Stimulated activated CD8-positive, alpha-beta memory T cell treated with anti-CD3 and anti-CD28 coated beads, Interleukin-7, amount 100 ng/mL, for 24 hours (primary cell): ENCODE results near the gene SFSWAP.
"Not testable (repeated sequence)": the region's sequence is repeated elsewhere in the genome, so short reads cannot be mapped to it uniquely, and the experiment has no call there.

Source experiments
- DNase-seq: peaks from one replicate; pipeline ENCODE4 v3.0.0-alpha.2; 2020; ENCODE audit warnings: low read depth

Gene SFSWAP

DNA sequence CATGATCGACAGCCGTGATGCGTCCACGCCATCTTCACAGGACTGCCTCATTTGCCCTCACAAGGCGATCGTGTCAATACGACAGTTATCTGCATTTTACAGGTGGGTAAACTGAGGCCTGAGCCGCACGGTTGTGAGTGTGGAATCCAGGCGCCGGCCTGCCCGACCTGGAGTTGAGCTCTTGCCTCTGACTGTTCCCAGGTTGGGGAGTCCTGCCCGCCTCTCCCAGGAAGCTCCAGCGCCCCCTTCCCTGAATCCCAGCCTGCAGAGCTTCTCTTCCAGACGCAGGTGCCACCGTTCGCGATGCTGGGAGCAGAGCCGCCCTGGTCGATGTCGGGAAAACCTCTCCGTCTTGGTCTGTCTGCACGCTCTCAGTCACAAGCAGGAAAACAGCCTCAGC is 31.1 kb upstream of the SFSWAP start:
- not testable (repeated sequence) for DNase-seq

DNA sequence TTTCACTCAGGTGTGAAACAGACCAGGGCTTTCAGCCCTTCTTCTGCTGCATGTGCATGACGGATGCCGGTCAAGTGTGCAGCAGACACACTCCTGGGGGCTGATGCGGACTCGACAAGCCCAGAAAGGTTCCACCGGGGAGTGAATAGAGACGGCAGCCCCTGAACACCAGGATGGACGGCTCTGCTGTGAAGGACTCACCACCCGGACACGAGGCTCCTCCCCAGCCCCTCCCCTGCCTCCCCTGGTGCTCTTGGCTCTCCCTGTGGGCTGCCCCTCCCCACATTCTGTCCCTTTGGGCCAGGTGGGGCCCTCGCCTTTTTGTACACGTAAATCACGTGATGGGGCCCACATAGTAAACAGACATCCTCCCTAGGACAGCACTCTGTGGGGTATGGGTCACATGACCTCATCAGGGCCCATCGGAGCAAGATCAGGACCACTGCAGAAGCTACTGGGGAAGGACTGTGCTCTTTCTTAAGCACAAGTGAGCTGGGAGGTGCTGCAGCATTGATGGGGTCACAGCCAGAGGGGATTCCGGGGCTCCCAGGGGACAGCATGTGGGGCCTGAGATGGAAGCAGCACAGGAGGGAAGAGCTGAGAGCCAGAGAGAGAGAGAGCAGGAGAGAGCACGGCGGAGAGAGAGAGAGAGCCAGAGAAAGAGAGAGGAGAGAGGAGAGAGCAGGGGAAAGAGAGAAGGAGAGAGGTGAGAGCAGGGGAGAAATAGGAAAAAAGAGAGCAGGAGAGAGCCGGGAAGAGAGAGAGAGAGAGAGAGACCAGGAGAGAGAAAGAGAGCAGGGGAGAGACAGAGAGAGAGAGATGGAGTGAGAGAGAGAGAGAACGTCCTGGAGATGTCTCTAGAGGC is 30.3 kb upstream of the SFSWAP start:
- not testable (repeated sequence) for DNase-seq

DNA sequence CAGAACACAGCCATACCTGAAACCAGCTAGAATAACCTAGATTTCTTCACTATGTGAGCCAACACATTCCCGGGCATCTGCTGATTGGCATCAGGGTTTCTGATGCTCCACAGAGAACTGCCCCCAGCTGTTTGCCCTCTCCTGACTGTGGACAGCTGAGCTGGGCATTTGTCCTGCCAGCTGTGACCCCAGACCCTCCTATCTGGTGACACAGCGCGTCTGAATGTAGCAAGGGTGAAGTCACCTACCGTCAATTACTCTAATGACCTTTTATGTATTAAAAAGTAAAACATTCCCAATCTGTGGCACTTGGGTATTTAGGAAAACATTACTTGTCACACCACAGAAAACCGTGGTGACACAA is 29.7 kb upstream of the SFSWAP start:
- no peak for DNase-seq

DNA sequence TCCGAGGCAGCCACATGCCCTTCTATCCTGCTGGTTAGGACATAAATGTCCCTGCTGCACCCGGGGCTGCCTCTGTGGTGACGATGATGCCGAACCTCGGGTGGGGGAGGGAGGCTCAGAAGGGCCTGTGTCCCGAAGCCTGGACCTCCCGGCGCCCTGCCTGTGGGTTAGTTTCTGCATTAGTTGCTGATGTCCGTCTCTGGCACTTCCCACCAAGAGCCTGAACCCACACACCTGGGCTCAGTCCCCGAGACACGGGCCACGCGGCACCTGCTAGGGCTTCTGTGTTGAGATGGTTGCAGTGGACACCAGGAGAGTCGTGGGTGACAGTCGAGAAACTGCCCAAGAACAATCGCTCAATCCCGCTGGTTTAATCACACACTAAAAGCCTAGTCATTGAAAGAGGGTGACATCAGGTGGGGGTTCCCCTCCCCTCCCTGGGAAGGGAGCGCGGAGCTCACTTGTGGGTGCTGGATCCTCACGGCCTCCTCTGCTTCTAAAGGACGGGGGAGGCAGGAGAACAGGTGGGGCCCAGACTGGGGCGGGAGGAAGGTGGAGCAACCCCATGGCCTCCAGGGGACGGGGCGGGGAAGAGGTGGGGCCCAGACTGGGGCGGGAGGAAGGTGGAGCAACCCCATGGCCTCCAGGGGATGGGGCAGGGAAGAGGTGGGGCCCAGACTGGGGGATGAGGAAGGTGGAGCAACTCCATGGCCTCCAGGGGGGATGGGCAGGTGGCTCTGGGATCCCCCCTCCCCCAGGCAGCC is 29.0 kb upstream of the SFSWAP start:
- DNase-seq: not testable (repeated sequence)

DNA sequence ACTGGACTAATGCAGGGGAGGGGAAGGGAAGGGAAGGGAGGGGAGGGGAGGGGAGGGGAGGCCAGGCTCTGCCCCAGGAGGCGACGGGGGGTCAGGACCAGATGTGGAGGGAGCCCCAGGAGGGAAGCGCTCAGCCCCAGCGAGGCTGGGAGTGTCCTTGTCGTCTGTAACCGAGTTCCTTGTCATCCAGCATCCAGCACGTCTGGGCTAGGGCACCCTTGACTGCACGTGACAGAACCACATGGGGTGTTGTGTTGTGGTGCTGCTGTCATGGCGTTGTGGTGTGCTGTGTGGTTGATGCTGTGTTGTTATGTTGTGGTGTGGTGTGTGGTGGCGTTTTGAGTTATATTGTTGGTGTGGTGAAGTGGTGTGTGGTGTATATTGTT is 28.4 kb upstream of the SFSWAP start:
- DNase-seq: no peak

DNA sequence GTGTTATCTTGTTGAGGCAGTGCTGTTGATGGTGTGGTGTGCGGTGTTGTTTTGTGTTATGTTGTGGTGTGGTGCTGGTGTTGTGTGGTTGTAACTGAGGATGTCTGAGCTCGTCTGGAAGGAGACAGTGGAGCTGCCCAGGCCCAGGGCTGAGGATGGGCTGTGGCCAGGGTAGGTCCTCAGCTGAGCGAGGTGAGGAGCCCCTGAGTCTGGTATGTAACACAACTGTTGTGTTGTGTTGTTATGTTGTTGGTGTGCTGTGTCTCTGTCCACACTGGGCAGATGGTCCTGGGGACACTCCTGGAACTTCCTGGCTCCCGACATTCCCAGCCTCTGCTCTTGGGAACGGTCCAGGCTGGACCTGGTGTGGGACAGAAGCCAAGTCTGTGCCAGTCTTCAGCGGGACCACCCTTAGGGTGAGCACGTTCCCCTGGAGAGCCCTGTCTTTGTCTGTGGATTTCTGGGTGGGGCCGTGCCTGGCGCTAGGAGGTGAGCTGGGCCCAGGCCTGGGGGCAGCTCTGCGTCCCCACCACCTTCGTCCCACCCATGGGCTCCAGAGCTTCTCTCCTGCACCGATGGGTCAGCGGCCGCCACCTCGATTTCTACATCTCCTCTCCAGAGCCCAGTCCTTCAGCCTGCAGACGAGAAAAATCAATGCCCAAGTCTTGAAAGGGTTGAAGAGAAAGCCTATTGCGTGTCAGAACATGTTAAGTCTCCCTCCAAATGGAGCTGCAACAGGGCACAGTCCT is 27.4 kb upstream of the SFSWAP start:
- DNase-seq: no peak

DNA sequence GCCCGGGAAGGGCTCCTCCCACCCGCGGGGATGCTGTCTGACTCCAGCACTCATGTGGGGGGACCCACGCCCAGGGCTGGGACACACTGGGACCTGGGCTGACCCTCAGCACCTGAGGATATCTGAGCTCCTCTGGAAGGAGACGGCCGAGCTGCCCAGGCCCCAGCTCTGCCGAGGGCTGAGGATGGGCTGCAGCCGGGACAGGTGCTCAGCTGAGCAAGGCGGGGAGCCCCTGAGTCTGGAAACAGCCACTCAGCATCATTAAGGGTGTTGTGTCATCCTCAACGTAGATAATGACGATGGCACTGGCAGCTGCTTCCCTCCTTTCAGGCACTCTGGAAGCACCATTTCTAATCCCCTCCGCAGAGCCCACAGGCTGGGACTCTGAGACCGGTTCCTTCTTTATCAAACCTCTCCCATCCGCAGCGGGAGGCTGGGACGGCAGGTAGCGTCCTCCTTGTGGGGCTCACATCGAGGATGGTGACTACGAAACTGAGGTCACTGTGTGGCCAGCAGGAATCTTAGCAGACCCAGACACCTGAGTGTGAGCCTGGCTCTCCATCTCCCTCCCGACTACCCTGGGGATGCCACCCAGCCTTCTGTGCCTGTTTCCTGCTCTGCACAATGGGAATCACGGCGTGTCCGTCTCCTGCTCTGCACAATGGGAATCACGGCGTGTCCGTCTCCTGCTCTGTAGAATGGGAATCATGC is 26.7 kb upstream of the SFSWAP start:
- no peak for DNase-seq

DNA sequence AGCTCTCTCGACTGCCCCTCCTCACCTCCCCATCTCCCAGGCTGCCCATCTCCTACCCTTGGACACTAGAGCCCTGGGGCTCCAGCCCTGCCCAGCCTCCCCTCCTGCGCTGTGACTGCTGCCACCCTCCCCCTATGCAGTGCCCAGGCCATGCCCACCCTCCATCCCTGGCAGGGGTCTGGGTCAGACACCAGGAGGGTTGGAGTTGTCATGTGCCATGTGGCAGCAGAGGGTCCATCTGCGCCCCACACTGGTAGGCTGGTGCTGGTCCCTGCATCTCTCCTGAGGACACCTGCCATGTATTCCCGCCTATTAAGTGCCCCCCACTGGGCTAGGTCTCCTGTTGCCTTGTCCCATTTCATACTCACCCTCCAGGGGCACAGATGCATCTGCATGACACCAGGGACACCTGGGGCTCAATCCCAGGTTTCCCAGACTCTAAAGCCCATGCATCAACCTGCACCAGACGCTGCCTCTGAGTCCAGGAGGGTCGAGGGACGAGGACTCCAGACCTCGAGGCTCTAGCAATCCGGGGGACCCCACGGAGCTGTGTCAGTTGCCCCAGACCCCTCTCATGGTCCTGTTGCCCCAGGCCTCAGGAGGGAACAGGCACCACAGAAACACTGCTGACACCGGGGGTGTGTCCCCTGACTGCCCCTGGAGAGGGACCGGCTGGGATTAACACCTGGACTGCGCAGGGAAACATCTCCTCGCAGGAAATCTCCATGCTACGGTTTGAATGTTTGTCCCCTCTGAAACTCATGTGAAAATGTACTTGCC is 23.4 kb upstream of the SFSWAP start:
- DNase-seq: no peak

DNA sequence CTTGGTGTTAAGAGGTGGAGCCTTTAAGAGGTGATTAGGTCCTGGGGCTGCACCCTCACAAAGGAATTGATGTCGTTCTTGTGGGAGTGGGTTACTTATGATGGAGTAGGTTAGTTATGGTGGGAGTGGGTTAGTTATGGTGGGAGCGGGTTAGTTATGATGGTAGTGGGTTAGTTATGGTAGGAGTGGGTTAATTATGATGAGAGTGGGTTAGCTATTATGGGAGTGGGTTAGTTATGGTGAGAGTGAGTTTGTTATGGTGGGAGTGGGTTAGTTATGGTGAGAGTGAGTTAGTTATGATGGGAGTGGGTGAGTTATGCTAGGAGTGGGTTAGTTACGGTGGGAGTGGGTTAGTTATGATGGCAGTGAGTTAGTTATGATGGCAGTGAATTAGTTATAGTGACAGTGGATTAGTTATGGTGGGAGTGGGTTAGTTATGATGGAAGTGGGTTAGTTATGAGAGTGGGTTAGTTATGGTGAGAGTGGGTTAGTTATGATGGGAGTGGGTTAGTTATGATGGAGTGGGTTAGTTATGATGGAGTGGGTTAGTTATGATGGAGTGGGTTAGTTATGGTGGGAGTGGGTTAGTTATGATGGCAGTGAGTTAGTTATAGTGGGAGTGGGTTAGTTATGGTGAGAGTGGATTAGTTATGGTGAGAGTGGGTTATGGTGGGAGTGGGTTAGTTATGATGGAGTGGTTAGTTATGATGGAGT is 22.6 kb upstream of the SFSWAP start:
- DNase-seq: no peak

DNA sequence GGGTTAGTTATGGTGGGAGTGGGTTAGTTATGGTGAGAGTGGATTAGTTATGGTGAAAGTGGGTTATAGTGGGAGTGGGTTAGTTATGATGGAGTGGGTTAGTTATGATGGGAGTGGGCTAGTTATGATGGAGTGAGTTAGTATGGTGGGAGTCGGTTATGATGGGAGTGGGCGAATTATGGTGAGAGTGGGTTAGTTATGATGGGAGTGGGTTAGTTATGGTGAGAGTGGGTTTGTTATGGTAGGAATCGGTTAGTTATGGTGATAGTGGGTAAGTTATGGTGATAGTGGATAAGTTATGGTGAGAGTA is 22.1 kb upstream of the SFSWAP start:
- no peak for DNase-seq

DNA sequence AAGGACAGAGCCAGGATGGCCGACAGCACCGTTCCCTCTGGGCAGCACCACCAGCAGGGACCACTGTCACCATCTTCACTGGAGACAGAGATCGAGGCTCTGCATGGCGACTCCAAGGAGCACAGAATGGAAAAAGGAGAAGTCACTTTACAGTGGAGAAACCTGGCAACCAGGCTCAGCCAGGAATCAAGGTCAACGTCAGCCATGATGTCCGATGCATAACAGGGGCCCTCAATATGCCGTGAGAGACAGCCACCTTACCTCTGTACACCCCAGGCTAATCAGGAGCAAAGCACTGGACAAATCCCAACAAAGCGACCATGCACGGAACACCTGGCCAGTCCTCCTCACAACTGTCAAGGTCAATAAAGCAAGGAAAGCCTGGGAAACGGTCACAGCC is 20.6 kb upstream of the SFSWAP start:
- no peak for DNase-seq

DNA sequence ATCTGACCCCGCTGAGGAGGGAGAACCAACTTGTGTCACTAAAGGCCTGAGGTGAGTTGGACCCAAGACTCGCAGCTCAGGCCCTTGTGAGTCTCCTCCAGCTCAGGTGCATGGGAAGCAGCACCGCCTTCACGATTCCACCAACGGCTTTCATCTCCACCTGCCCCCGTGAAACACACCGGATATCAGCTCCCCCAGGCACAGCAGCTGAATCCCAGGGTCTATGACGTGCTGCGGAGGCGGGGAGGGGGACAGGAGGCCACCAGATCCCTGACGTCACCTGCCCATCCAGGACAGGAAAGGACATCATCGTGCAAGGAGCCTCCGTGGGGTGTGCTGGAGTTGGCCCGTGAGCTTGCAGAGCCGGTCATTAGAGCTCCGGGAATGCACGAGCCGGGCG is 18.5 kb upstream of the SFSWAP start:
- DNase-seq: no peak

DNA sequence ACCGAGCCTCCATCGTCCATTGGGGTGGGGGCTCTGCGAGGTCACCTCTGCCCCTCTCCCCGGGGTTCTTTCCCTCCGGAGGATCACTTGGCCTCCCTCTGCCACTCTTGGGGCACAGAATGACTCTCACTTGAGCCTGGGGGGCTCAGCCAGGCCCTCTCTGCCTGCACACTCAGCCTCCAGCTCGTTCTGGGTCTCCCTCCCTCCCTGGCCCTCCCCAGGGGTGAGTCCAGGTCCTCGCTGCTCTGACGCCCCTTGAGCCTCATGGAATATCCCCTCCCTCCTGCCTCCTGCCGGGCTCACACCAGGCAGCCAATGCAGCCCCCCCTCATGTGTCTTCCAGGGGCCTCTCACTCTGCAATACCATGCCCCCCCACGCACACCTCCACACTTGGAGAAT is 17.7 kb upstream of the SFSWAP start:
- DNase-seq: no peak

DNA sequence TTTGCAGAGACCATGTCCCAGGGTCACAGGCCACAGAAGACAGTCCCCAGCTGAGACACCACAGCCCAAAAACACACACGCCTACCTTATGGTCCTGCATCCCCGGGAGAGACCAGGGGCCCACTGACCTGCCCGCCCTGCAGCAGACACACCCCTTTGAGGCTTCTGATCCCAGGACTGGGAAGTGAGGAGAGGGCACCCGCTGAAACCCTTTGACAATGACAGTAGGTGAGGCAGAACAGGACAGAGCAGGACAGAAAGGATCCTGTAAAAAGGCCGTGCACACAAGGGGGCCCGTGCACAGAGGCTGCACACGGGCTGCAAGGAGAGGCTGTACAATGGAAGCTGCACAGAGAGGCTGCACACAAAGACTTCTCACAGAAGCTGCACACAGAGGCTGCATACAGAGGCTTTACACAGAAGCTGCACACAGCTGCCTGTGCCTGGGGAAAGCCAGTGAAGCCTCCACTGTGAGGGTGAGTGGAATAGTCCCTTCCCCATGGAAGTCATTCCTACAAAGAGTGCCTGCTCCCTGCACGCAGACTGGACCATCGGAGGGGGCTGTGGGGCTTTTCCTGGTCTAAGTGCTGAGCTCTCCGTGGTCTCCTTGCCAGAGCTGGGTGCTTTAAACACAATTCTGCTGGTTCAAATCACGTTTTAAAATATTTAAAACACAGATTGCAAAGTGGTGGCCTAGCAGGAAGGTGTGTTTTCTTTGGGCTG is 16.6 kb upstream of the SFSWAP start:
- no peak for DNase-seq

DNA sequence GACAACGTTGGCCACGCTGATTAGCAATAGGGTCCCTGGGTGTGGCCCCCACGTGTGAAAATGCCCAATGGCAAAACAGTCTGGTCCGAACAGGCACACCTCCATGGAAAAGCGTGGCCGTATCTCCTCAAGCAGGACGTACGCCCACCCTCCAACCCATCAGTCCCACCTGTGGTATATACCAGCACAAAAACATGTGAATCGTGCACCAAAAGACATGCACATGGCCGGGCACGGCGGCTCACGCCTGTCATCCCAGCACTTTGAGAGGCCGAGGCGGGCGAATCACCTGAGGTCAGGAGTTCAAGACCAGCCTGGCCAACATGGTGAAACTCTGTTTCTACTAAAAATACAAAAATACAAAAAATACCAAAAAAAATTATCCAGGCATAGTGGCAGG is 14.9 kb upstream of the SFSWAP start:
- DNase-seq: no peak

DNA sequence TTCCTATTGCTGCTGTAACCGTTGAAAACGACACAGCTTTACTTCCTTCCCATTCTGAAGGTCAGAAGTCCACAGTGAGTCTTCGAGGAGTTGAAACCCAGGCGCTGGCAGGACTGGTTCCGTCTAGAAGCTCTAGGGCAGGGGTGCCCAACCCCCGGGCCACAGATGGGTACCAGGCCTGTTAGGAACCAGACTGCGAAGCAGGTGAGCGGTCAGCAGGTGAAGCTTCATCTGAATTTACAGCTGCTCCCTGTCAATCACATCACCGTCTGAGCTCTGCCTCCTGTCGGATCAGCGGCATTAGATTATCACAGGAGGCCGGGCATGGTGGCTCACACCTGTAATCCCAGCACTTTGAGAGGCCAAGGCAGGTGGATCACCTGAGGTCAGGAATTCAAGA is 12.6 kb upstream of the SFSWAP start:
- no peak for DNase-seq

DNA sequence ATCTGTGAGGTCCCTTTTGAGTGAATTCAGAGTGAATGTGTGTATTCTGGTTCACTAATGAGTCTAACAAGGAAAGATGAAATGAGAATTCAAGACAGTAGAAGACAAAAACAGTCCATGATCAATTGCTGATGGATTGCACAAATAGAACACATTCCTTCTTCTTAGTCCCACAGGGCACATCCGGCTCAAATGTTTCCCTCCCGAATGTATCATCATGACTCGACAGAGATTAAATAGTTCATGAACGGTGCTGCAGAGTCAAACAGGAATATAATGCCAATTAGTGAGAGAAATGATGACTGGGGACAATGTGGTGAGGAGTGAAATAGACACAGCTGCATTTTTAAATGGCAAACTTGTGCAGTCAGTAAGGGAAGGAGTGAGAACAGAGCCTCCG is 11.5 kb upstream of the SFSWAP start:
- no peak for DNase-seq

DNA sequence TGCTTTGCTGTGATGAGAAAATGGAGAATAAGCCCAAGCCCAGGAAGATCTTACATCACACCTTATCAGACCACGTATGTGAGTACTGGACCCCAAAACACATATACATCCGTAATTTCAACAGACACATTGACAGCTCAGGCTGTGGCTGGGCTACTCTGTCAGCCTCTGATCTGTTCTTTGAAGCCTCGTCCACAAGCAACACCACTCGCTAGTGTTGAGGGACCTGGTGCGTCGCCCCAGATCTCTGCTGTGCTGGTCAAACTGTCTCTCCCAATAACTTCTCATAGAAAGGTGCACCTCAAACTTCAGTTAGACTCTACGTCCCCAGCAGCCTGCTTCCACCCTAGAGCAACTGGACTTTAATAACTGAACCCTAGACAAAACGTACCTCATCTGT is 10.6 kb upstream of the SFSWAP start:
- DNase-seq: no peak

DNA sequence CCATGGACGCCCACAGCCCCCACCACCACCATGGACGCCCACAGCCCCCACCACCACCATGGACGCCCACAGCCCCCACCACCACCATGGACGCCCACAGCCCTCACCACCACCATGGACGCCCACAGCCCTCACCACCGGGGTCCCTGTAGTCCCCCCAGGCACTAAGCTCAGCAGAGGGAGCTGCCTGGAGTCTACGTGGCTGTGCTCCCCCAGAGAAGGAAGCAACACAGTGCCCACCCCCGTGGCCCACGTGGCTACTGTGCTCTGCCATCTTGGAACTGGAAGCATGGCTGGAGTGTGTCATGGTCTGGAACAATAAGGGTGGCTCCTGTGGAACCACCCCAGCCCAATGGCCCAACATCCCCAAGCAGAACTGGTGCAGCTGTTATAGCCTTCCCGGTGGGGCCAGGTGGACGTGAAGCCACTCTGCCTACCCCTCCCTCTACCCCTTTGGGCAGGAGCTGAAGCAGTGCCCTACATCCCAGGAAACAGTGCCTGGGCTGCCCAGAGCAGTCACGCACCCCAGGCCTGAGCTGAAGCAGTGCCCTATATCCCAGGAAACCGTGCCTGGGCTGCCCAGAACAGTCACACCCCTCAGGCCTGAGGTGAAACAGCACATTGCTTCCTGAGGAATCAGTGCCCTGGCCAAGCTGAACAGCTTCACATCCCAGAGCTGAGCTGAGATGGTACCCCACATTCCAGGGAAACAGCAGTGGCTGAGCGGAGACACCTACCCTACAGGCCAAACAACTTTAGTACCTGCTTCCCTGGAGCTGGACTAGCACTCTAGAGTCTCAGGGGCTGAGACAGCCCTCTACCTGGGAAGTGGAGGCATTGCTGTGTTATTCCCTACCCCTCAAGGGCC is 9.0 kb upstream of the SFSWAP start:
- DNase-seq: no peak

DNA sequence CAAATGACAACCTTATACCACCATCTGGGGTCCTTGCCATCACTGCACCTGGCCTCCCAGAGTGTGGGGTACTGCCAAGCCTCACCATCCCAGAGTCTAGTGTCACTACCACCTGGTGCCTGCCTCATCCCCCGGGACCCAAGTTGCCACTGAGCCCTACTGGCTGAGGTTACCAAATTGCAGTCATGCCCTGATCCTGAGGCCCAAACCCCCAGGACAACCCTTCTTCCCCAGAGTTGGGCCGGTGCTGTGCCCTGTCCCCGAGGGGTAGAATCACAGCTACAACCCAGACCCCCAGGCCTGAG is 8.4 kb upstream of the SFSWAP start:
- DNase-seq: no peak
